Caco-2 (cell line): Measurements from ENCODE around the gene RTN4RL1. TPM values are rescaled to one million over a fixed set of nuclear protein-coding genes. Genes with fewer than 3 reads are reported as not detected.
A peak's percentile ranks its signal among the peaks of the same experiment; 100 is the strongest.

Experiments
- BruUV-seq: library from RNA; stranded (reverse); fragments of 400-500 nt; replicated peaks from 2 replicates; lab custom pipeline; 2021; lab: Mats Ljungman, UMichigan
- CTCF ChIA-PET: fragments of 300-600 bp; sonication (Branson Sonifier 250); formaldehyde crosslinking; loops from one replicate; lab custom pipeline; 2022; ENCODE audit warnings: antibody characterized with exemption; lab: Charles Lee
- POLR2A ChIA-PET: fragments of 300-600 bp; sonication (Branson Sonifier 250); formaldehyde crosslinking; loops from one replicate; lab custom pipeline; 2022; ENCODE audit warnings: antibody characterized with exemption; lab: Charles Lee
- DNase-seq, 2 experiments: peaks; one replicate each; pipeline versions ENCODE4 v3.0.0 to v3.0.0-alpha.2; 2020 to 2022
- H3K27me3 ChIP-seq: replicated peaks from 2 replicates; pipeline ENCODE4 v1.6.0; 2011; ENCODE audit warnings: low read length; ENCODE audit not compliant: control insufficient read depth, insufficient read depth
- H3K36me3 ChIP-seq: 2 replicates; pipeline ENCODE4 v1.5.1; 2011; ENCODE audit warnings: low read length; ENCODE audit not compliant: control insufficient read depth, insufficient read depth
- H3K4me1 ChIP-seq: fragments of 250-450 bp; sonication (Bioruptor Pico); 2 replicates; pipeline ENCODE4 v1.5.1; 2020; ENCODE audit warnings: mild to moderate bottlenecking
- H3K4me3 ChIP-seq: 2 replicates; pipeline ENCODE4 v1.5.1; 2011; ENCODE audit warnings: low read depth, mild to moderate bottlenecking, control low read depth, low read length
- H3K9me3 ChIP-seq: fragments of 250-450 bp; sonication (Bioruptor Pico); 2 replicates; pipeline ENCODE4 v1.5.1; 2020; ENCODE audit warnings: mild to moderate bottlenecking, moderate library complexity
- H3K27ac Mint-ChIP-seq: one replicate; pipeline ENCODE4 v1.8.0; 2022; ENCODE audit warnings: mixed read lengths; ENCODE audit not compliant: unreplicated experiment
- H3K27me3 Mint-ChIP-seq: one replicate; pipeline ENCODE4 v1.8.0; 2022; ENCODE audit warnings: mixed read lengths; ENCODE audit not compliant: insufficient read depth, unreplicated experiment
- H3K36me3 Mint-ChIP-seq: one replicate; pipeline ENCODE4 v1.8.0; 2022; ENCODE audit warnings: mild to moderate bottlenecking, mixed read lengths; ENCODE audit not compliant: insufficient read depth, unreplicated experiment
- H3K4me1 Mint-ChIP-seq: one replicate; pipeline ENCODE4 v1.8.0; 2022; ENCODE audit warnings: low read depth, mixed read lengths; ENCODE audit not compliant: unreplicated experiment
- H3K4me3 Mint-ChIP-seq: one replicate; pipeline ENCODE4 v1.8.0; 2022; ENCODE audit warnings: mild to moderate bottlenecking, moderate library complexity, mixed read lengths; ENCODE audit not compliant: unreplicated experiment
- H3K9me3 Mint-ChIP-seq: one replicate; pipeline ENCODE4 v1.8.0; 2022; ENCODE audit warnings: mixed read lengths; ENCODE audit not compliant: unreplicated experiment
- intact Hi-C: fragments of 100-400 bp; cut with micrococcal nuclease; formaldehyde crosslinking; loops from one replicate; pipeline ENCODE4 v1.10.0; 2022; ENCODE audit not compliant: unreplicated experiment
- total RNA-seq: library from RNA; stranded (reverse); gene quantifications from 2 replicates; pipeline ENCODE4 v1.2.3, GENCODE V29; 2022
- TF ChIP-seq, protein P1 (sequence below), 2 experiments: fragments of 200-600 bp in 1 of 2; IDR thresholded peaks; 1 replicate in 1 of 2; 2 replicates in 1 of 2; pipeline versions ENCODE4 v1.5.1 to v1.8.0; 2011 to 2022; ENCODE audit warnings: antibody characterized with exemption in 1 of 2, control low read depth in 1 of 2, inconsistent platforms in 1 of 2, low read depth in 1 of 2, low read length in 1 of 2, mild to moderate bottlenecking in 1 of 2, moderate library complexity in 1 of 2; ENCODE audit not compliant: insufficient read depth in 1 of 2, severe bottlenecking in 1 of 2, unreplicated experiment in 1 of 2

RTN4RL1 gene
- total RNA-seq, 1 experiment from 2014 or later: 0.54 TPM

- no peaks in the 10 kb centered on the region for H3K4me1 Mint-ChIP-seq
- TF ChIP-seq, protein P1, sequence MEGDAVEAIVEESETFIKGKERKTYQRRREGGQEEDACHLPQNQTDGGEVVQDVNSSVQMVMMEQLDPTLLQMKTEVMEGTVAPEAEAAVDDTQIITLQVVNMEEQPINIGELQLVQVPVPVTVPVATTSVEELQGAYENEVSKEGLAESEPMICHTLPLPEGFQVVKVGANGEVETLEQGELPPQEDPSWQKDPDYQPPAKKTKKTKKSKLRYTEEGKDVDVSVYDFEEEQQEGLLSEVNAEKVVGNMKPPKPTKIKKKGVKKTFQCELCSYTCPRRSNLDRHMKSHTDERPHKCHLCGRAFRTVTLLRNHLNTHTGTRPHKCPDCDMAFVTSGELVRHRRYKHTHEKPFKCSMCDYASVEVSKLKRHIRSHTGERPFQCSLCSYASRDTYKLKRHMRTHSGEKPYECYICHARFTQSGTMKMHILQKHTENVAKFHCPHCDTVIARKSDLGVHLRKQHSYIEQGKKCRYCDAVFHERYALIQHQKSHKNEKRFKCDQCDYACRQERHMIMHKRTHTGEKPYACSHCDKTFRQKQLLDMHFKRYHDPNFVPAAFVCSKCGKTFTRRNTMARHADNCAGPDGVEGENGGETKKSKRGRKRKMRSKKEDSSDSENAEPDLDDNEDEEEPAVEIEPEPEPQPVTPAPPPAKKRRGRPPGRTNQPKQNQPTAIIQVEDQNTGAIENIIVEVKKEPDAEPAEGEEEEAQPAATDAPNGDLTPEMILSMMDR (IDR thresholded peaks at IDR 0.05; ENCODE audit: insufficient read depth in 1 of 2, low read depth in 1 of 2, low read length in 1 of 2, severe bottlenecking in 1 of 2, unreplicated experiment in 1 of 2): no peak
- no peaks in the 10 kb centered on the region for H3K36me3 ChIP-seq
- no peak overlapping the region for H3K4me3 Mint-ChIP-seq
- H3K27me3 Mint-ChIP-seq: peaks cover 9% of the 10 kb centered on the region
- no peak overlapping the region for H3K4me3 ChIP-seq
- H3K27me3 ChIP-seq: no peaks in the 10 kb centered on the region
- CTCF ChIA-PET: interaction anchor here (0.6 to 3.7 kb wide), 3 partner anchors 62 to 204 kb away, joined by 4 to 57 read pairs (median 4); no protein-coding TSS in a partner anchor
- H3K27ac Mint-ChIP-seq: no peak overlapping the region
- intact Hi-C loops: loop anchor here (10.0 kb wide), 1 partner anchor 228 kb away; no protein-coding TSS in a partner anchor
- H3K9me3 Mint-ChIP-seq: no peaks in the 10 kb centered on the region
- POLR2A ChIA-PET: no interaction called here
- peaks cover 16% of the 10 kb centered on the region for H3K36me3 Mint-ChIP-seq
- H3K9me3 ChIP-seq: no peaks in the 10 kb centered on the region
- DNase-seq: no peak
- peaks cover 5% of the 10 kb centered on the region for H3K4me1 ChIP-seq
- no TSS peak for BruUV-seq
Measured at GRCh38 chr17:2056206-2057174, 31.4 kb upstream of the RTN4RL1 start.

DNA sequence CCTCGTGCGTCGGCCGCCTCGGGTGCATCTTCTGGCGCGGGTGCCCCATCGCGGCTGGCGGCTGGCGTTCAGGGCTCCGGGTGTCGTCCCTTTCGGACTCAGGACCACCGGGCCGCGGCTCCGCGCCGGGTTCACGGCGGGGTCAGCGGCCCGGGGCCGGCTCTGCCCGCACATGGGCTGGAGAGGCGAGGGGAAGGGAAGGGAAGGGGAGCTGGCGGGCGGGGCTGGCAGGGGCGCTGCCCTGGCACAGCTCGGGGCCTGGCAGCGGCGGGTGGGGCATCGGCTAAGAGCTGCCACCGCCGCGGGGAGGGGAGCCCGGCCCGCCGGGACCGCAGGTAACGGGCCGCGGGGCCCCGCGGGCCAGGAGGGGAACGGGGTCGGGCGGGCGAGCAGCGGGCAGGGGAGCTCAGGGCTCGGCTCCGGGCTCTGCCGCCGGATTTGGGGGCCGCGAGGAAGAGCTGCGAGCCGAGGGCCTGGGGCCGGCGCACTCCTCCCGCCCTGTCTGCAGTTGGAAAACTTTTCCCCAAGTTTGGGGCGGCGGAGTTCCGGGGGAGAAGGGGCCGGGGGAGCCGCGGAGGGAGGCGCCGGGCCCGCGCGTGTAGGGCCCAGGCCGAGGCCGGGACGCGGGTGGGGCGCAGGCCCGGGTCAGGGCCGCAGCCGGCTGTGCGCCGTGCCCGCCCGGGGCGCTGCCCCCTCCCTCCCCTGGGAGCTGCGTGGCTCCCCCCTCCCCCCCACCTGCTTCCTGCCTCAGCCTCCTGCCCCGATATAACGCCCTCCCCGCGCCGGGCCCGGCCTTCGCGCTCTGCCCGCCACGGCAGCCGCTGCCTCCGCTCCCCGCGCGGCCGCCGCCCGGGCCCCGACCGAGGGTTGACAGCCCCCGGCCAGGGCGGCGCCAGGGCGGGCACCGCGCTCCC, 30.4 kb upstream of the RTN4RL1 start:
- peaks cover 5% of the 10 kb centered on the region for H3K4me1 ChIP-seq
- H3K9me3 ChIP-seq: no peaks in the 10 kb centered on the region
- H3K4me3 Mint-ChIP-seq: peak overlapping the region; percentile 76
- peak overlapping the region; percentile 73 for H3K4me3 ChIP-seq
- ChIA-PET CTCF (interaction anchor here (0.6 to 3.7 kb wide), 10 partner anchors 27 to 360 kb away, joined by 3 to 57 read pairs (median 4); no protein-coding TSS in a partner anchor), POLR2A (no interaction called here)
- intact Hi-C loops: loop anchor here (10.0 kb wide), 1 partner anchor 229 kb away; no protein-coding TSS in a partner anchor
- H3K27ac Mint-ChIP-seq: no peak overlapping the region
- H3K9me3 Mint-ChIP-seq: no peaks in the 10 kb centered on the region
- no peaks in the 10 kb centered on the region for H3K4me1 Mint-ChIP-seq
- peaks cover 23% of the 10 kb centered on the region for H3K36me3 Mint-ChIP-seq
- no TSS peak for BruUV-seq
- no peaks in the 10 kb centered on the region for H3K36me3 ChIP-seq
- TF ChIP-seq, protein P1 (IDR thresholded peaks at IDR 0.05; ENCODE audit: insufficient read depth in 1 of 2, low read depth in 1 of 2, low read length in 1 of 2, severe bottlenecking in 1 of 2, unreplicated experiment in 1 of 2): no peak
- no peaks in the 10 kb centered on the region for H3K27me3 ChIP-seq
- DNase-seq: no peak
- peaks cover 12% of the 10 kb centered on the region for H3K27me3 Mint-ChIP-seq
